ENCODE data around the gene FBXL14.

- no peak for TF ChIP-seq POLR2A (IDR thresholded peaks at IDR 0.05)
- TF ChIP-seq, protein P1, sequence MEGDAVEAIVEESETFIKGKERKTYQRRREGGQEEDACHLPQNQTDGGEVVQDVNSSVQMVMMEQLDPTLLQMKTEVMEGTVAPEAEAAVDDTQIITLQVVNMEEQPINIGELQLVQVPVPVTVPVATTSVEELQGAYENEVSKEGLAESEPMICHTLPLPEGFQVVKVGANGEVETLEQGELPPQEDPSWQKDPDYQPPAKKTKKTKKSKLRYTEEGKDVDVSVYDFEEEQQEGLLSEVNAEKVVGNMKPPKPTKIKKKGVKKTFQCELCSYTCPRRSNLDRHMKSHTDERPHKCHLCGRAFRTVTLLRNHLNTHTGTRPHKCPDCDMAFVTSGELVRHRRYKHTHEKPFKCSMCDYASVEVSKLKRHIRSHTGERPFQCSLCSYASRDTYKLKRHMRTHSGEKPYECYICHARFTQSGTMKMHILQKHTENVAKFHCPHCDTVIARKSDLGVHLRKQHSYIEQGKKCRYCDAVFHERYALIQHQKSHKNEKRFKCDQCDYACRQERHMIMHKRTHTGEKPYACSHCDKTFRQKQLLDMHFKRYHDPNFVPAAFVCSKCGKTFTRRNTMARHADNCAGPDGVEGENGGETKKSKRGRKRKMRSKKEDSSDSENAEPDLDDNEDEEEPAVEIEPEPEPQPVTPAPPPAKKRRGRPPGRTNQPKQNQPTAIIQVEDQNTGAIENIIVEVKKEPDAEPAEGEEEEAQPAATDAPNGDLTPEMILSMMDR (IDR thresholded peaks at IDR 0.05) = no peak
Observed at GRCh38 chr12:1635301-1636095, 41.1 kb upstream of the FBXL14 start.
